HCT116 (cell line): ENCODE measurements around the gene EPDR1.

Source experiments
- CTCF ChIP-seq, 3 experiments: fragments of 200-600 bp in 1 of 3; sonication (generic) in 1 of 3; IDR thresholded peaks in 2 of 3; conservative IDR thresholded peaks in 1 of 3; 2 replicates each; pipeline ENCODE4 v1.5.1; 2012 to 2017; ENCODE audit warnings: low read depth in 2 of 3, low read length in 2 of 3, antibody characterized with exemption in 1 of 3, borderline replicate concordance in 1 of 3, control low read depth in 1 of 3, mild to moderate bottlenecking in 1 of 3, mixed read lengths in 1 of 3, mixed run types in 1 of 3, moderate library complexity in 1 of 3; ENCODE audit not compliant: insufficient read depth in 1 of 3
- EGR1 ChIP-seq: IDR thresholded peaks from 2 replicates; pipeline ENCODE4 v1.6.1; 2012; ENCODE audit warnings: low read depth
- ELF1 ChIP-seq: IDR thresholded peaks from 2 replicates; pipeline ENCODE4 v1.6.1; 2012; ENCODE audit warnings: low read depth, borderline replicate concordance
- EZH2 ChIP-seq: fragments of 200-600 bp; sonication (generic); IDR thresholded peaks from 2 replicates; pipeline ENCODE4 v1.6.1; 2017; ENCODE audit warnings: antibody characterized with exemption, mixed run types
- EZH2phosphoT487 ChIP-seq: fragments of 200-600 bp; IDR thresholded peaks from 2 replicates; pipeline ENCODE4 v1.6.1; 2018; ENCODE audit warnings: antibody characterized with exemption, borderline replicate concordance
- POLR2A ChIP-seq: IDR thresholded peaks from 2 replicates; pipeline ENCODE4 v1.7.0; 2011; ENCODE audit warnings: borderline replicate concordance; ENCODE audit not compliant: insufficient read depth, insufficient read length; ENCODE audit errors: extremely low read depth
- POLR2AphosphoS5 ChIP-seq: IDR thresholded peaks from 2 replicates; pipeline ENCODE4 v1.6.1; 2011; ENCODE audit warnings: mild to moderate bottlenecking, low read depth, low read length, moderate library complexity
- RAD21 ChIP-seq: IDR thresholded peaks from 2 replicates; pipeline ENCODE4 v1.6.1; 2012; ENCODE audit warnings: low read depth, mild to moderate bottlenecking
- REST ChIP-seq: IDR thresholded peaks from 2 replicates; pipeline ENCODE4 v1.6.1; 2012; ENCODE audit warnings: low read depth
- SIN3A ChIP-seq: IDR thresholded peaks from 2 replicates; pipeline ENCODE4 v1.6.1; 2012; ENCODE audit warnings: low read depth
- SP1 ChIP-seq: IDR thresholded peaks from 2 replicates; pipeline ENCODE4 v1.6.1; 2012; ENCODE audit warnings: low read depth
- SRF ChIP-seq: IDR thresholded peaks from 2 replicates; pipeline ENCODE4 v1.6.1; 2012; ENCODE audit warnings: low read depth
- ZBTB33 ChIP-seq: IDR thresholded peaks from 2 replicates; pipeline ENCODE4 v1.6.1; 2011; ENCODE audit warnings: mild to moderate bottlenecking, low read length, moderate library complexity; ENCODE audit not compliant: insufficient replicate concordance; ENCODE audit errors: extremely low read depth

- TF ChIP-seq CTCF (IDR thresholded peaks at IDR 0.05 in 2 of 3, conservative IDR thresholded peaks at IDR 0.05 in 1 of 3; ENCODE audit: borderline replicate concordance in 1 of 3, insufficient read depth in 1 of 3, low read depth in 2 of 3, low read length in 2 of 3) (no peak), ZBTB33 (no peak), POLR2AphosphoS5 (no peak), RAD21 (no peak), SRF (no peak), EGR1 (no peak), POLR2A (no peak), EZH2phosphoT487 (no peak), ELF1 (no peak), SIN3A (no peak), REST (no peak), SP1 (no peak), EZH2 (no peak)
Measured at GRCh38 chr7:37952240-37952639, 31.8 kb downstream of the EPDR1 start.
